Upper lobe of left lung (tissue), 4 donors: ENCODE results near the gene CD164L2.

Source experiments
- POLR2A ChIP-seq, 4 donors: fragments of 450-650 bp; IDR thresholded peaks; one replicate each; pipeline ENCODE4 v1.5.1; 2016 to 2017; ENCODE audit warnings: antibody characterized with exemption in 4 of 4, mild to moderate bottlenecking in 2 of 4
- POLR2AphosphoS5 ChIP-seq, 2 donors: sonication (generic); formaldehyde crosslinking; IDR thresholded peaks; one replicate each; pipeline ENCODE4 v1.5.1; 2017; ENCODE audit warnings: antibody characterized with exemption in 2 of 2
- TF ChIP-seq, protein P1 (sequence below), 6 experiments: fragments of 450-650 bp in 4 of 6; fragments of 200-600 bp in 2 of 6; sonication (generic) in 2 of 6; IDR thresholded peaks; one replicate each; pipeline ENCODE4 v1.5.1; 2016 to 2019; ENCODE audit warnings: antibody characterized with exemption in 6 of 6

DNA sequence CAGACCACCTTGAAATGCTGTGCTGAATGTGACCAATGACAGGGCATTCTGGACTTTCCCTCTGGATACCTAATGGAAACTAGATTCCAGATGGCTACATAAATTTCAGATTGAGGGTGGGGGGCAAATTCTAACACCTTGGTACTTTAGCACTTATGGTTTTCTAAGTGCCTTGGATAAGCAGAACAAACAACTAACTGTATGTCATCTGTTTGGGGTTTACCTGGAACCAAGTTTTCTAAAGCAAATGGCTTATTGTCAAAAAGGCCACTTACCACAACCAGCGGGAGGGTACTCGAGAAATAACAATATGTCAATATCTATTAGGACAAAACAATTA lies 48.4 kb upstream of the CD164L2 start:
- no peak for TF ChIP-seq POLR2AphosphoS5 (IDR thresholded peaks at IDR 0.05)
- TF ChIP-seq, protein P1, sequence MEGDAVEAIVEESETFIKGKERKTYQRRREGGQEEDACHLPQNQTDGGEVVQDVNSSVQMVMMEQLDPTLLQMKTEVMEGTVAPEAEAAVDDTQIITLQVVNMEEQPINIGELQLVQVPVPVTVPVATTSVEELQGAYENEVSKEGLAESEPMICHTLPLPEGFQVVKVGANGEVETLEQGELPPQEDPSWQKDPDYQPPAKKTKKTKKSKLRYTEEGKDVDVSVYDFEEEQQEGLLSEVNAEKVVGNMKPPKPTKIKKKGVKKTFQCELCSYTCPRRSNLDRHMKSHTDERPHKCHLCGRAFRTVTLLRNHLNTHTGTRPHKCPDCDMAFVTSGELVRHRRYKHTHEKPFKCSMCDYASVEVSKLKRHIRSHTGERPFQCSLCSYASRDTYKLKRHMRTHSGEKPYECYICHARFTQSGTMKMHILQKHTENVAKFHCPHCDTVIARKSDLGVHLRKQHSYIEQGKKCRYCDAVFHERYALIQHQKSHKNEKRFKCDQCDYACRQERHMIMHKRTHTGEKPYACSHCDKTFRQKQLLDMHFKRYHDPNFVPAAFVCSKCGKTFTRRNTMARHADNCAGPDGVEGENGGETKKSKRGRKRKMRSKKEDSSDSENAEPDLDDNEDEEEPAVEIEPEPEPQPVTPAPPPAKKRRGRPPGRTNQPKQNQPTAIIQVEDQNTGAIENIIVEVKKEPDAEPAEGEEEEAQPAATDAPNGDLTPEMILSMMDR (IDR thresholded peaks at IDR 0.05): no peak
- no peak for TF ChIP-seq POLR2A (IDR thresholded peaks at IDR 0.05)
